H7 (cell line): ENCODE data around the gene CASP14. TPM values are rescaled to one million over a fixed set of nuclear protein-coding genes. Genes with fewer than 3 reads are reported as not detected.
"Not testable (repeated sequence)": the region's sequence is repeated elsewhere in the genome, so short reads cannot be mapped to it uniquely, and the experiment has no call there.

Source experiments
- DNase-seq: peaks from one replicate; pipeline ENCODE4 v3.0.0; 2012
- H3K27me3 ChIP-seq: 2 replicates; pipeline ENCODE4 v1.6.0; 2011; ENCODE audit warnings: mild to moderate bottlenecking, low read length; ENCODE audit not compliant: control insufficient read depth, insufficient read depth
- H3K36me3 ChIP-seq: replicated peaks from 2 replicates; pipeline ENCODE4 v1.5.1; 2011; ENCODE audit warnings: low read length; ENCODE audit not compliant: control insufficient read depth, insufficient read depth
- H3K4me3 ChIP-seq: 2 replicates; pipeline ENCODE4 v1.5.1; 2011; ENCODE audit warnings: low read depth, mild to moderate bottlenecking, control low read depth, low read length, moderate library complexity; ENCODE audit not compliant: insufficient read depth
- total RNA-seq: library from RNA; depleted of rRNA; stranded (reverse); fragments of >200 nt; shearing (Covaris generic); gene quantifications from 2 replicates; pipeline ENCODE4 v1.2.3, GENCODE V29; 2014

CASP14 gene
- total RNA-seq, 1 experiment from 2014 or later, result not detected

GRCh38 chr19:15042003-15042402, 7.3 kb upstream of the CASP14 start:
- Histone ChIP-seq H3K27me3 (no peaks in the 10 kb centered on the region), H3K4me3 (no peak overlapping the region), H3K36me3 (no peaks in the 10 kb centered on the region)
- DNase-seq, result no peak

- Histone ChIP-seq H3K4me3 (no peak overlapping the region), H3K36me3 (no peaks in the 10 kb centered on the region), H3K27me3 (no peaks in the 10 kb centered on the region)
- no peak for DNase-seq
Observed at GRCh38 chr19:15042826-15043225, 6.5 kb upstream of the CASP14 start.

- Histone ChIP-seq H3K27me3 (no peaks in the 10 kb centered on the region), H3K36me3 (no peaks in the 10 kb centered on the region), H3K4me3 (no peak overlapping the region)
- DNase-seq, result no peak
Observed at GRCh38 chr19:15045506-15045905, 3.8 kb upstream of the CASP14 start.

GRCh38 chr19:15047680-15048079, 1.6 kb upstream of the CASP14 start:
- no peak overlapping the region for H3K4me3 ChIP-seq
- H3K27me3 ChIP-seq, result no peaks in the 10 kb centered on the region
- no peak for DNase-seq
- H3K36me3 ChIP-seq, result no peaks in the 10 kb centered on the region

- H3K4me3 ChIP-seq, result no peak overlapping the region
- DNase-seq, result no peak
- H3K36me3 ChIP-seq, result no peaks in the 10 kb centered on the region
- H3K27me3 ChIP-seq, result no peaks in the 10 kb centered on the region
Observed at GRCh38 chr19:15048128-15048527, 1.2 kb upstream of the CASP14 start.

- Histone ChIP-seq H3K27me3 (no peaks in the 10 kb centered on the region), H3K36me3 (no peaks in the 10 kb centered on the region), H3K4me3 (no peak overlapping the region)
- no peak for DNase-seq
Observed at GRCh38 chr19:15050639-15051038, 1.4 kb downstream of the CASP14 start.

GRCh38 chr19:15062036-15062435, 12.8 kb downstream of the CASP14 start:
- DNase-seq, result no peak
- Histone ChIP-seq H3K4me3 (no peak overlapping the region), H3K27me3 (no peaks in the 10 kb centered on the region), H3K36me3 (no peaks in the 10 kb centered on the region)

DNA sequence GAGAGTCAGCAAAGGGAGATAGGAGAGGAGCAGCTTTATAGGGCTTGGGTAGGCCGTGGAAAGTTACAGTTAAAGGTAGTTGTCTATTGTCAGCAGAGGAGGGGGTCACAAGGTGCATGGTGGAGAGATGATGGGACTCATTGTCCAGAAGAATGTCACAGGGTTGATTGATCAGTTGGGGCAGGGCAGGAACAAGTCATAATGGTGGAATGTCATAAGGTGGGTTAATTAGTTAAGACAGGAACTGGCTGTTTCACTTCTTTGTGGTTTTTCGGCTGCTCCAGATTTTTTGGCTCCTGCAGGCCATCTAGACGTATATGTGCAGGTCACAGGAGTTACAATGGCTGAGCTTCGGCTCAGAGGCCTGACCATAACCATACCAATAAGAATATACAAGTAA, 21.1 kb downstream of the CASP14 start:
- not testable (repeated sequence) for DNase-seq, H3K36me3 ChIP-seq, H3K4me3 ChIP-seq, H3K27me3 ChIP-seq

DNA sequence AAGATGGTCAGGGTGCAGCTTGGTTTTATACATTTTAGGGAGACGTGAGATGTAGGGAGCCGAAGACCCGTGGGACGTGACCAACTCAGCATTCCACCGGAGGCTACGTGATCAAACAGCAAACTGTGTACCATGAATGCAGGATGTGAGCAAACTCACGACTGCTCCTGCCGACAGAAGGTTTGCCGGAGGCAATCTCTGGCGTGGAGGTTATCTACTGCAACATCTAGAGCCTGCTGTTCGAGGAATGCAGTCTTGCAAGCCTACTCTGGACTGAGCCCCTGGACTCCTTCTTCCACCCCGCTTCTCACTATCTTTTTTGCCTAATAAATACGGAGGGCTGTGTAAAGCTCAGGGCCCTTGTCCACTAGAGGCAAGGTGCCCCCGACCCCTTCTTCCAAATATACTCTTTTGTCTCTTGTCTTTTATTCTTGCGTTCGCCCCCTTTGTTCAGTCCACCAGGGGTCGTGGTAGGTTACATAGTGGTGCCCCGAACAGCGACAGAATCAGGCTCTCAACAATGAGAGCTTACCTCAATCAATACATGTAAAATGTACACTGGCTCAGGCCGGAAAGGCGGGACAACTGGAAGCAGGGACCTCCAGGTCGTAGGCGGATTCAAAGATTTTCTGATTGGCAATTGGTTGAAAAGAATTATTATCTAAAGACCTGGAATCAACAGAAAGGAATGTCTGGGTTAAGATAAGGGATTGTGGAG, 23.8 kb downstream of the CASP14 start:
- no peaks in the 10 kb centered on the region for H3K36me3 ChIP-seq
- DNase-seq, result peak; percentile 23
- H3K4me3 ChIP-seq, result no peak overlapping the region
- no peaks in the 10 kb centered on the region for H3K27me3 ChIP-seq

- DNase-seq, result no peak
- Histone ChIP-seq H3K4me3 (no peak overlapping the region), H3K27me3 (no peaks in the 10 kb centered on the region), H3K36me3 (no peaks in the 10 kb centered on the region)
Observed at GRCh38 chr19:15074371-15074770, 25.1 kb downstream of the CASP14 start.

- DNase-seq, result no peak
- no peak overlapping the region for H3K4me3 ChIP-seq
- H3K27me3 ChIP-seq, result no peaks in the 10 kb centered on the region
Observed at GRCh38 chr19:15075806-15076205, 26.5 kb downstream of the CASP14 start.

GRCh38 chr19:15080002-15080401, 30.7 kb downstream of the CASP14 start:
- not testable (repeated sequence) for H3K27me3 ChIP-seq, H3K36me3 ChIP-seq, H3K4me3 ChIP-seq
- DNase-seq, result peak; percentile 27

More at GRCh38 chr19:15075806-15076205, 26.5 kb downstream of the CASP14 start:
- H3K36me3 ChIP-seq, result no peaks in the 10 kb centered on the region

- no peak for DNase-seq
- no peaks in the 10 kb centered on the region for H3K36me3 ChIP-seq
- no peaks in the 10 kb centered on the region; the same call in 1 of the 2 replicates for H3K27me3 ChIP-seq
- H3K4me3 ChIP-seq, result no peak within 1 kb of the TSS
Observed at GRCh38 chr19:15081911-15082310, 32.6 kb downstream of the CASP14 start, which contains the start of gene OR1I1. Gene OR1I1 (plus strand): TSS chr19:15082211. CDS start chr19:15087066, 4,855 bp downstream.

DNA sequence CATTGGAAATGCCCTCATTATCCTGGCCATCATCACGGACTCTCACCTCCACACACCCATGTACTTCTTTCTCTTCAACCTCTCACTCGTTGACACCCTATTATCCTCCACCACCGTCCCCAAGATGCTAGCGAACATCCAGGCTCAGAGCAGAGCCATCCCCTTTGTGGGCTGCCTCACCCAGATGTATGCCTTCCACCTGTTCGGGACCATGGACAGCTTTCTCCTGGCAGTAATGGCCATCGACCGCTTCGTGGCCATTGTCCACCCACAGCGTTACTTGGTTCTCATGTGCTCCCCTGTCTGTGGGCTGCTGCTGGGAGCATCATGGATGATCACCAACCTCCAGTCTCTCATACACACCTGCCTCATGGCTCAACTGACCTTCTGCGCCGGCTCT, 37.9 kb downstream of the CASP14 start:
- no peaks in the 10 kb centered on the region; the same call in 1 of the 2 replicates for H3K27me3 ChIP-seq
- DNase-seq, result no peak
- H3K4me3 ChIP-seq, result no peak overlapping the region
- no peaks in the 10 kb centered on the region for H3K36me3 ChIP-seq

GRCh38 chr19:15091918-15092753, 42.9 kb downstream of the CASP14 start:
- H3K36me3 ChIP-seq, result no peaks in the 10 kb centered on the region
- DNase-seq, result peak; percentile 67
- H3K27me3 ChIP-seq, result no peaks in the 10 kb centered on the region
- no peak overlapping the region for H3K4me3 ChIP-seq
